H9 (cell line): ENCODE results near the gene CNTFR. TPM values are rescaled to one million over a fixed set of nuclear protein-coding genes. Genes with fewer than 3 reads are reported as not detected.

Experiments used
- DNase-seq: peaks from one replicate; pipeline ENCODE4 v3.0.0-alpha.2; 2017
- H2AFZ ChIP-seq: one replicate; pipeline ENCODE4 v1.6.1; 2013; ENCODE audit warnings: mild to moderate bottlenecking, low read length, control low read depth, moderate library complexity
- H2AK5ac ChIP-seq: 2 replicates; pipeline ENCODE4 v1.6.1; 2013; ENCODE audit warnings: low read length, control low read depth, mixed read lengths; ENCODE audit not compliant: insufficient read length
- H2BK120ac ChIP-seq: one replicate; pipeline ENCODE4 v1.6.1; 2013; ENCODE audit warnings: low read depth, mild to moderate bottlenecking, low read length, control low read depth, inconsistent platforms; ENCODE audit not compliant: poor library complexity, severe bottlenecking
- H2BK12ac ChIP-seq: 2 replicates; pipeline ENCODE4 v1.6.1; 2013; ENCODE audit warnings: low read length, control low read depth, mixed read lengths, low read depth; ENCODE audit not compliant: insufficient read length
- H2BK15ac ChIP-seq: 2 replicates; pipeline ENCODE4 v1.6.1; 2013; ENCODE audit warnings: low read depth, low read length, control low read depth
- H2BK20ac ChIP-seq: one replicate; pipeline ENCODE4 v1.6.1; 2013; ENCODE audit warnings: low read depth, mild to moderate bottlenecking, low read length, control low read depth, inconsistent platforms; ENCODE audit not compliant: poor library complexity, severe bottlenecking
- H2BK5ac ChIP-seq: 2 replicates; pipeline ENCODE4 v1.6.1; 2013; ENCODE audit warnings: low read length, control low read depth, mixed read lengths; ENCODE audit not compliant: insufficient read length
- H3K14ac ChIP-seq: 2 replicates; pipeline ENCODE4 v1.6.1; 2013; ENCODE audit warnings: low read length, control low read depth; ENCODE audit not compliant: insufficient read depth
- H3K18ac ChIP-seq: 2 replicates; pipeline ENCODE4 v1.6.1; 2013; ENCODE audit warnings: low read depth, mild to moderate bottlenecking, mixed read lengths, low read length, control low read depth; ENCODE audit not compliant: insufficient read length
- H3K23ac ChIP-seq: 2 replicates; pipeline ENCODE4 v1.6.1; 2013; ENCODE audit warnings: low read length, control low read depth, mixed read lengths, low read depth; ENCODE audit not compliant: insufficient read length
- H3K23me2 ChIP-seq: 2 replicates; pipeline ENCODE4 v1.6.1; 2013; ENCODE audit warnings: low read depth, mild to moderate bottlenecking, mixed read lengths, low read length, control low read depth; ENCODE audit not compliant: insufficient read length, poor library complexity, severe bottlenecking
- H3K27ac ChIP-seq: 2 replicates; pipeline ENCODE4 v1.5.1; 2013; ENCODE audit warnings: low read length, control low read depth, mixed read lengths, low read depth; ENCODE audit not compliant: insufficient read length
- H3K27me3 ChIP-seq: 2 replicates; pipeline ENCODE4 v1.6.1; 2013; ENCODE audit warnings: low read length, control low read depth, inconsistent platforms; ENCODE audit not compliant: insufficient read depth
- H3K4ac ChIP-seq: 2 replicates; pipeline ENCODE4 v1.6.1; 2013; ENCODE audit warnings: low read depth, mild to moderate bottlenecking, control low read depth, inconsistent platforms, low read length, moderate library complexity
- H3K4me1 ChIP-seq: 2 replicates; pipeline ENCODE4 v1.6.1; 2013; ENCODE audit warnings: low read length, control low read depth, inconsistent platforms; ENCODE audit not compliant: insufficient read depth
- H3K4me2 ChIP-seq: 2 replicates; pipeline ENCODE4 v1.6.1; 2013; ENCODE audit warnings: low read length, control low read depth, mixed read lengths; ENCODE audit not compliant: insufficient read length, insufficient read depth
- H3K56ac ChIP-seq: 2 replicates; pipeline ENCODE4 v1.6.1; 2013; ENCODE audit warnings: low read depth, mild to moderate bottlenecking, mixed read lengths, low read length, control low read depth; ENCODE audit not compliant: insufficient read length
- H3K79me1 ChIP-seq: 2 replicates; pipeline ENCODE4 v1.6.1; 2013; ENCODE audit warnings: low read depth, mild to moderate bottlenecking, moderate library complexity, low read length, control low read depth, inconsistent platforms; ENCODE audit not compliant: insufficient read depth, poor library complexity, severe bottlenecking
- H3K79me2 ChIP-seq: 2 replicates; pipeline ENCODE4 v1.6.1; 2013; ENCODE audit warnings: low read length, control low read depth, inconsistent platforms; ENCODE audit not compliant: insufficient read depth
- H3K9ac ChIP-seq: 2 replicates; pipeline ENCODE4 v1.6.1; 2013; ENCODE audit warnings: low read length, control low read depth, mixed read lengths; ENCODE audit not compliant: insufficient read length; ENCODE audit errors: extremely low read depth
- H3K9me3 ChIP-seq: one replicate; pipeline ENCODE4 v1.6.1; 2013; ENCODE audit warnings: low read depth, low read length, inconsistent platforms; ENCODE audit not compliant: control insufficient read depth
- H3T11ph ChIP-seq: one replicate; pipeline ENCODE4 v1.6.1; 2013; ENCODE audit warnings: mild to moderate bottlenecking, low read length, control low read depth, inconsistent platforms
- H4K20me1 ChIP-seq: one replicate; pipeline ENCODE4 v1.6.1; 2013; ENCODE audit not compliant: control insufficient read depth, insufficient read length, insufficient read depth
- H4K5ac ChIP-seq: 2 replicates; pipeline ENCODE4 v1.6.1; 2013; ENCODE audit warnings: low read depth, mild to moderate bottlenecking, mixed read lengths, low read length, control low read depth; ENCODE audit not compliant: insufficient read length
- H4K8ac ChIP-seq: replicated peaks from 2 replicates; pipeline ENCODE4 v1.6.1; 2013; ENCODE audit warnings: low read length, control low read depth, mixed read lengths, low read depth; ENCODE audit not compliant: insufficient read length
- H4K91ac ChIP-seq: 2 replicates; pipeline ENCODE4 v1.6.1; 2013; ENCODE audit warnings: low read depth, mild to moderate bottlenecking, moderate library complexity, mixed read lengths, low read length, control low read depth; ENCODE audit not compliant: insufficient read length
- H3K27ac Mint-ChIP-seq, 3 experiments: 2 replicates in 2 of 3; 3 replicates in 1 of 3; pipeline ENCODE4 v1.8.0; 2020 to 2021; ENCODE audit warnings: mixed read lengths in 3 of 3, mild to moderate bottlenecking in 1 of 3, moderate library complexity in 1 of 3
- H3K27me3 Mint-ChIP-seq: 2 replicates; pipeline ENCODE4 v1.8.0; 2021; ENCODE audit warnings: low read depth, mild to moderate bottlenecking, moderate library complexity, mixed read lengths
- H3K36me3 Mint-ChIP-seq, 3 experiments: 2 replicates in 2 of 3; 3 replicates in 1 of 3; pipeline ENCODE4 v1.8.0; 2020 to 2021; ENCODE audit warnings: low read depth in 3 of 3, mixed read lengths in 3 of 3; ENCODE audit not compliant: insufficient read depth in 1 of 3
- H3K4me1 Mint-ChIP-seq, 2 experiments: 2 replicates each; pipeline ENCODE4 v1.8.0; 2020; ENCODE audit warnings: mixed read lengths in 2 of 2
- H3K4me3 Mint-ChIP-seq, 2 experiments: 2 replicates in 1 of 2; 3 replicates in 1 of 2; pipeline ENCODE4 v1.8.0; 2020 to 2021; ENCODE audit warnings: mild to moderate bottlenecking in 2 of 2, mixed read lengths in 2 of 2, moderate library complexity in 1 of 2
- H3K9me3 Mint-ChIP-seq, 2 experiments: 2 replicates in 1 of 2; 3 replicates in 1 of 2; pipeline ENCODE4 v1.8.0; 2020; ENCODE audit warnings: mild to moderate bottlenecking in 2 of 2, mixed read lengths in 2 of 2, moderate library complexity in 1 of 2
- CTCF ChIP-seq: fragments of 200-600 bp; sonication (generic); conservative IDR thresholded peaks from 3 replicates; pipeline ENCODE4 v1.8.0; 2021; ENCODE audit warnings: antibody characterized with exemption, mild to moderate bottlenecking
- WGBS: extraction: QIAGEN DNeasy Blood & Tissue Kit; methylation state at CpG from one replicate; pipeline ENCODE4 v1.1.7; 2013; ENCODE audit warnings: missing lambda C conversion rate, low lambda C conversion rate, mixed read lengths; ENCODE audit not compliant: insufficient read length; ENCODE audit errors: extremely low coverage; 5-methylcytosine and 5-hydroxymethylcytosine counted together
- total RNA-seq: library from RNA; stranded (reverse); gene quantifications from 2 replicates; pipeline ENCODE4 v1.2.1, GENCODE V29; 2021

The CNTFR gene
- total RNA-seq, 1 experiment from 2014 or later, result 0.55 TPM

GRCh38 chr9:34520096-34520495, 69.4 kb downstream of the CNTFR start:
- Mint-ChIP-seq H3K4me3 (no peak overlapping the region), H3K4me1 (peaks cover 10 to 17% of the 10 kb centered on the region in 2 experiments), H3K27me3 (peaks cover 39% of the 10 kb centered on the region), H3K9me3 (no peaks in the 10 kb centered on the region), H3K36me3 (peaks cover 0 to 3% (median 0%) of the 10 kb centered on the region in 3 experiments; a peak in 1 of 7 replicates), H3K27ac (no peak overlapping the region)
- no peak overlapping the region for H3K9ac ChIP-seq
- H2BK20ac ChIP-seq, result no peak overlapping the region
- no peak overlapping the region for H2BK120ac ChIP-seq
- H3K4ac ChIP-seq, result no peak overlapping the region
- no peaks in the 10 kb centered on the region; the same call in 1 of the 2 replicates for H3K27me3 ChIP-seq
- DNase-seq, result no peak
- H3K14ac ChIP-seq, result no peak overlapping the region
- H3K79me2 ChIP-seq, result no peaks in the 10 kb centered on the region
- no peak overlapping the region for H2AFZ ChIP-seq
- no peak overlapping the region for H2BK15ac ChIP-seq
- H4K8ac ChIP-seq, result no peak overlapping the region
- no peak overlapping the region for H3K23ac ChIP-seq
- H3K18ac ChIP-seq, result no peak overlapping the region
- no peak overlapping the region for H2AK5ac ChIP-seq
- no peak overlapping the region for H3K4me2 ChIP-seq
- peaks cover 10% of the 10 kb centered on the region for H3K23me2 ChIP-seq
- no peak overlapping the region for H3T11ph ChIP-seq
- H3K4me1 ChIP-seq, result peaks cover 6% of the 10 kb centered on the region; the same call in 1 of the 2 replicates
- no peak overlapping the region for H3K56ac ChIP-seq
- no CpG with 5 or more reads among the region's 6 CpGs for WGBS
- H3K79me1 ChIP-seq, result no peaks in the 10 kb centered on the region
- H4K20me1 ChIP-seq, result peaks cover 4% of the 10 kb centered on the region
- no peak overlapping the region for H4K91ac ChIP-seq
- no peak for TF ChIP-seq CTCF
- no peak overlapping the region for H2BK5ac ChIP-seq
- H4K5ac ChIP-seq, result no peak overlapping the region
- H3K27ac ChIP-seq, result no peak overlapping the region
- no peak overlapping the region for H2BK12ac ChIP-seq
- no peaks in the 10 kb centered on the region for H3K9me3 ChIP-seq
